Mucosa of rectum (tissue), 2 donors: ENCODE results near the gene CLEC4M.

Experiments
- H3K27ac ChIP-seq, 2 donors: one replicate each; pipeline ENCODE4 v1.7.0; 2013; ENCODE audit warnings: inconsistent platforms in 2 of 2, low read depth in 2 of 2, low read length in 2 of 2
- H3K27me3 ChIP-seq, 2 donors: one replicate each; pipeline ENCODE4 v1.7.0; 2013; ENCODE audit warnings: low read length in 2 of 2; ENCODE audit not compliant: control insufficient read depth in 2 of 2, insufficient read depth in 2 of 2
- H3K36me3 ChIP-seq, 2 donors: one replicate each; pipeline ENCODE4 v1.7.0; 2013; ENCODE audit warnings: low read length in 2 of 2; ENCODE audit not compliant: control insufficient read depth in 2 of 2, insufficient read depth in 2 of 2
- H3K4me1 ChIP-seq, 2 donors: one replicate each; pipeline ENCODE4 v1.7.0; 2013; ENCODE audit warnings: low read length in 2 of 2, mild to moderate bottlenecking in 1 of 2; ENCODE audit not compliant: control insufficient read depth in 2 of 2, insufficient read depth in 2 of 2
- H3K4me3 ChIP-seq, 2 donors: one replicate each; pipeline ENCODE4 v1.7.0; 2013; ENCODE audit warnings: low read length in 2 of 2
- H3K9ac ChIP-seq, 2 donors: one replicate each; pipeline ENCODE4 v1.7.0; 2013; ENCODE audit warnings: low read length in 2 of 2, low read depth in 1 of 2, mild to moderate bottlenecking in 1 of 2
- H3K9me3 ChIP-seq, 2 donors: one replicate each; pipeline ENCODE4 v1.7.0; 2013; ENCODE audit warnings: low read length in 2 of 2; ENCODE audit not compliant: control insufficient read depth in 2 of 2
- donor health status: healthy.
- donor health status: Normal muscosa, but diverticular disease.

The CLEC4M gene

DNA sequence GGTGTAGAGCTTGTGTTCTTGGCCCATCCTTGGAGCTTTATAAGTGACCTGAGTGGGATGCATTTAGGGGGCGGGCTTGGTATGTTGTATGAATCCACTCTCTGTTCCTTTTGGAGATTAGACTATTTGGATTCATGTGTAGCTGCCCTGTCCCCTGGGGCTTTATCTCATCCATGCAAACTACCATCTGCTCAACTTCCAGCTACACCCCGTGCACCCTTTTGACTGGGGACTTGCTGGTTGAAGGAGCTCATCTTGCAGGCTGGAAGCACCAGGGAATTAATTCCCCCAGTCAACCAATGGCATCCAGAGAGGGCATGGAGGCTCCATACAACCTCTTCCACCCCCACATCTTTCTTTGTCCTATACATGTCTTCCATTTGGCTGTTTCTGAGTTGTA lies 6.1 kb downstream of the CLEC4M start:
- Histone ChIP-seq H3K4me3 (no peak overlapping the region), H3K9ac (no peak overlapping the region), H3K4me1 (peaks cover 0 to 2% of the 10 kb centered on the region in 2 donors), H3K27ac (no peak overlapping the region), H3K27me3 (no peaks in the 10 kb centered on the region), H3K9me3 (no peaks in the 10 kb centered on the region), H3K36me3 (no peaks in the 10 kb centered on the region)

DNA sequence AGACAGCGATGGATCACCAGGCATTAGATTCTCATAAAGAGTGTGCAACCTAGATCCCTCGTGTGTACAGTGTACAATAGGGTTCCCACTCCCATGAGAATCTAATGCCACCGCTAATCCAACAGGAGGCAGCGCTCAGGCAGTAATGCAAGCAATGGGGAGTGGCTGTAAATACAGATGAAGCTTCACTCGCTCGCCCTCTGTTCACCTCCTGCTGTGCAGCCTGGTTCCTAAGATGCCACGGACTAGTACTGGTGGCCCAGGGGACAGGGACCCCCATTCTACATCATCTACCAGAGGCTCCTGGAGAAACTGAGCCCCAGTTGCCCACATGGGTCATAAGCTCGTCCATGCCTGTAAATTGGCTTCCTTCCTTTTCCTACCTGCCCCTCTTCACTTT lies 8.0 kb downstream of the CLEC4M start:
- no peak overlapping the region for H3K4me3 ChIP-seq
- H3K9ac ChIP-seq = no peak overlapping the region
- H3K9me3 ChIP-seq = no peaks in the 10 kb centered on the region
- no peaks in the 10 kb centered on the region for H3K27me3 ChIP-seq
- H3K4me1 ChIP-seq = peaks cover 0 to 2% of the 10 kb centered on the region in 2 donors
- H3K27ac ChIP-seq = no peak overlapping the region
- no peaks in the 10 kb centered on the region for H3K36me3 ChIP-seq

DNA sequence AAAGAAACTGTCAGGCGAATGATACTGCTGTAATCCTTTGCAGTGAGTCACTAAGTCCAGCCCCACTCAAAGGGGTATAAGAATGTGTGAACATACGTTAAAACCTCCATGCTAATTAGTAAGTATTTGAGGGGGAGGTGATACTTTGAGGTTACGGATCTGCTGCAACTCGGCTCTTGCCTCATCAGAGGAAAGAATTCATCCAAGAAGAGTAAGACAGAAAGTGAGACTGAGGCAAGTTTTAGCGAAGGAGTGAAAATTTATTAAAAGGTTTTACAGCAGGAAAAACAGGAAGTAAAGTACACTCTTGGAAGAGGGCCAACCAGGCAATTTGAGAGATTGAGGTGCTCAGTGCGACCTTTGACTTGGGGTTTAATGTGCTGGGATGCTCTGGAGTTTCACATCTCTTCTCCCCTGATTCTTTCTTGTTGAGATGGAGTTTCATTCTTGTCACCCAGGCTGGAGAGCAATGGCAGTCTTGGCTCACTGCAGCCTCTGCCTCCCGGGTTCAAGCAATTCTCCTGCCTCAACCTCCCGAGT lies 9.8 kb downstream of the CLEC4M start:
- H3K27ac ChIP-seq = no peak overlapping the region
- H3K36me3 ChIP-seq = no peaks in the 10 kb centered on the region
- no peak overlapping the region for H3K4me3 ChIP-seq
- no peaks in the 10 kb centered on the region for H3K27me3 ChIP-seq
- H3K9me3 ChIP-seq = no peaks in the 10 kb centered on the region
- H3K9ac ChIP-seq = peak overlapping the region in 1 of 2 donors; percentile 14
- peaks cover 0 to 2% of the 10 kb centered on the region in 2 donors for H3K4me1 ChIP-seq

DNA sequence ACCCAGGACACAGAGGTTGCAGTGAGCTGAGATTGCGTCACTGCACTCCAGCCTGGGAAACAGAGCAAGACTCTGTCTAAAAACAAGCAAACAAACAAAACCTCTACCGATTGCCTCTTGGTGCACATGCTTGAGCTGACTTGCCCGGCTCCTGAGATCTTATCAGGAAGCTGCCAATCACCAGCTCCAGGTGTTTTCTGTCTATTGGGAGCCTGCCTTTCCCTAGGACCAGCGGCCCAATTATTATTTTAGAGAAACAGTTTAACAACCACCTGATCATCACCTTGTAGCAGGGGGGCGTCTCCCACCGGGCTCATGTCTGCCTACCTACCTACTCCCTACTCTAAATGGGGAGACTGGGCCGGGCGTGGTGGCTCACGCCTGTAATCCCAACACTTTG lies 10.8 kb downstream of the CLEC4M start:
- Histone ChIP-seq H3K36me3 (no peaks in the 10 kb centered on the region), H3K27me3 (no peaks in the 10 kb centered on the region), H3K9me3 (no peaks in the 10 kb centered on the region), H3K4me1 (peaks cover 0 to 2% of the 10 kb centered on the region in 2 donors), H3K27ac (no peak overlapping the region), H3K9ac (no peak overlapping the region), H3K4me3 (no peak overlapping the region)

DNA sequence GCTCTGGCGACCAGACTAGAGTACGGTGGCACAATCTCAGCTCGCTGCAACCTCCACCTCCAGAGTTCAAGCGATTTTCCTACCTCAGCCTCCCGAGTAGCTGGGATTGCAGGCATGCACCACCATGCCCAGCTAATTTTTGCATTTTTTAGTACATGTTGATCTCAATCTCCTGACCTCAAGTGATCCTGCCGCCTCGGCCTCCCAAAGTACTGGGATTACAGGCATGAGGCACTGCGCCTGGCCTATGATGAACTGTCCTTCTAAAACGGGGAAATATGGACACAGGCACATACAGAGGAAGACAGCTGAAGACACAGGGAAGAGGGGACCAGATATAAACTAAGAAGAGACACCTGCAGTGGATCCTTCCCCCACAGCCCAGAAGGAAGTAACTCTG lies 12.7 kb downstream of the CLEC4M start:
- Histone ChIP-seq H3K27me3 (no peaks in the 10 kb centered on the region), H3K9ac (no peak overlapping the region), H3K4me3 (no peak overlapping the region), H3K4me1 (peaks cover 0 to 2% of the 10 kb centered on the region in 2 donors), H3K36me3 (no peaks in the 10 kb centered on the region), H3K9me3 (no peaks in the 10 kb centered on the region), H3K27ac (no peak overlapping the region)

DNA sequence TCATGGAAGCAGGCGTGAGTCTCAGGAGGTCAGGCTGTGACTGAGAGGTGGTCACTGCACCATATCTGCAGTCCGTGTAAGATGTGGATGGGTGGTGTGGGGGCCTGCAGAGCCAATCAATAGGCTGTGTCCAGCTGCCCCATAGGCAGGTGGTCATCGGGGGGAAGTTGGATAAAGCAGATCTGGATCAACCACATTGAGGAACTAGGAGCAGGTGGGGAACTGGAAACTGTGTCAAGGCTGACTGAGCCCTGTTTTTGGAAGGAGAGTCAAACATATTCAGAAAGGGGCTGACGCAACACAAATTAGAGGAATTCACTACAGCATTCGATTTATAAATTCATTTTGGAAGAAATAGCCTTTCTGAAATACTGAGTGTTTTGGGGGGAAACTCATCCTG lies 15.0 kb downstream of the CLEC4M start:
- no peak overlapping the region for H3K4me3 ChIP-seq
- peaks cover 4 to 9% of the 10 kb centered on the region in 2 donors for H3K27me3 ChIP-seq
- H3K27ac ChIP-seq = no peak overlapping the region

DNA sequence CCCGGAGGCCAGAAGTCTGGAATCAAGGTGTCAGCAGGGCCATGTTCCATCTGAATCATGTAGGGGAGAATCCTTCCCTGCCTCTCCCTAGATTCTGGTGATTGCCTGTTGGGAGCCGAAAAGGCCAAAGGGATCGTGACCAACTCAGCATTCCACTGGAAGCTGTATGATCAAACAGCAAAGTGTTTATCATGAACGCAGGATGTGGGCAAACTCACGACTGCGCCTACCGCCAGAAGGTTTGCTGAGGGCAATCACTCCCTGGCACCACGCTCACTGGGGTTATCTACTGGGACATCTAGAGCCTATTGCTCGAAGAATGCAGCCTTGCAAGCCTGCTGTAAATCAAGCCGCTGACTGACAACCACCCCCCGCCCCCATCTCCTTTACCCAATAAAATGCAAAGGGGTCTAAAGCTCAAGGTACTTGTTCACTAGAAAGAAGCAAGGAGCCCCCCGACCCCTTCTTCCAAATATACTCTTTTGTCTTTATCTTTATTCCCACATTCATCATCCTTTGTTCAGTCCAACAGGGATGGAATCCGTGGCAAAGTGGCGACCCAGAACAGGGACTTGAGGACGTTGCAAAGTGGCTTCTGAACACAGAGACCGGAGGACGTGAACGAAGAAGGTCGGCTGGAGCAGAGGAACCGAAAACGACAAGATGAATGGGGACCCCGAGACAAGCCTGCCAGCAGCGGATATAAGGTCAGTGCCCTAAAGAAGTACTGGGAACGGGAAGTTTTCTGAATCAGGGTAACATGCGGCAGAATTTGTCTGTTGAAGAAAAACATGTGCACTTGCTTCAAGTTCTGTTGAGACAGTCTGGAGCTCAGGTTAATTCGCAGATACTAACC lies 16.8 kb downstream of the CLEC4M start:
- H3K4me1 ChIP-seq = no peaks in the 10 kb centered on the region
- no peaks in the 10 kb centered on the region for H3K36me3 ChIP-seq
- no peaks in the 10 kb centered on the region for H3K9me3 ChIP-seq
- H3K9ac ChIP-seq = no peak overlapping the region
- H3K4me3 ChIP-seq = no peak overlapping the region
- no peak overlapping the region for H3K27ac ChIP-seq
- H3K27me3 ChIP-seq = peaks cover 7 to 13% of the 10 kb centered on the region in 2 donors

More for the DNA sequence above, 15.0 kb downstream of the CLEC4M start:
- H3K9ac ChIP-seq = no peak overlapping the region
- H3K9me3 ChIP-seq = no peaks in the 10 kb centered on the region
- no peaks in the 10 kb centered on the region for H3K4me1 ChIP-seq
- no peaks in the 10 kb centered on the region for H3K36me3 ChIP-seq

DNA sequence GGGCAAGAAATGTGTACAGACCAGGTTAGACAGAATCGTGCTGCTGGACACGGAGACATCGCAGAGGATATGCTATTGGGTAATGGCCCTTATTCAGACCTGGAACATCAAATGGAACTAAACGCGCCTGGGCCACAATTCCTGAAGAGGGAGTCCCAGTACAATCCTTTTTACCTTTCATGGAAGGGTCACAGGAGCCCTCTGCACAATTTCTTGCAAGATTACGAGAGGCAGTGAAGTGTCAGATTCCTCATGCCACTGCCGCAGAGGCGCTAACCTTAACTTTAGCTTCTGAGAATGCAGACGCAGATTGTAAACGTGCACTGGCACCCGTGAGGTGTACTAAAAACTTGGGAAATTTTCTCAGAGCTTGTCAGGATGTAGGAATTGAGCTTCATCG lies 18.1 kb downstream of the CLEC4M start:
- H3K4me3 ChIP-seq = no peak overlapping the region
- no peaks in the 10 kb centered on the region for H3K9me3 ChIP-seq
- peaks cover 7 to 13% of the 10 kb centered on the region in 2 donors for H3K27me3 ChIP-seq
- H3K27ac ChIP-seq = no peak overlapping the region
- no peaks in the 10 kb centered on the region for H3K36me3 ChIP-seq
- no peaks in the 10 kb centered on the region for H3K4me1 ChIP-seq
- no peak overlapping the region for H3K9ac ChIP-seq

DNA sequence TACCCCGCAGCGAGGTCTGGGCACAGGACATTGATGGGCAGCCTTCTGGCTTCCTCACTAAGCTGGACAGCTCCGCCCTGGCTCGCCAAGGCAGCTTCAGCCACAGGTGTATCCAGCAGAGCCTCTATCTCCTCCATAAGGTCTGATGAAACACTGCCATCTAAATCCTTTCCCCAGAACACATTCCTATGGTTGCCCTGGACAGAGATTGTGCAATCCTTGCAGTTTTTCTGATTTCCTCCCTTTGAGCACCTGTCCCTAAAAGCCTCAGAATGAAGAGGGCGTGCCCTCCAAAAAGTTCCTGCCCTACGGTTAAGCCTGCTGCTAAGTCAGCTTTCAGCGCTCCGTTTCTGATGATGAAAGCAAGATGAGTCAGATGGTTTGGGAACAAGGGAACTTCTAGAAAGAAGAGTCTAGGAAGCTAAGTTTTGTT lies 21.0 kb downstream of the CLEC4M start:
- Histone ChIP-seq H3K9ac (no peak overlapping the region), H3K9me3 (no peaks in the 10 kb centered on the region), H3K27ac (no peak overlapping the region), H3K4me1 (peaks cover 1 to 3% of the 10 kb centered on the region in 2 donors), H3K27me3 (peaks cover 17 to 24% of the 10 kb centered on the region in 2 donors), H3K36me3 (no peaks in the 10 kb centered on the region), H3K4me3 (no peak overlapping the region)

DNA sequence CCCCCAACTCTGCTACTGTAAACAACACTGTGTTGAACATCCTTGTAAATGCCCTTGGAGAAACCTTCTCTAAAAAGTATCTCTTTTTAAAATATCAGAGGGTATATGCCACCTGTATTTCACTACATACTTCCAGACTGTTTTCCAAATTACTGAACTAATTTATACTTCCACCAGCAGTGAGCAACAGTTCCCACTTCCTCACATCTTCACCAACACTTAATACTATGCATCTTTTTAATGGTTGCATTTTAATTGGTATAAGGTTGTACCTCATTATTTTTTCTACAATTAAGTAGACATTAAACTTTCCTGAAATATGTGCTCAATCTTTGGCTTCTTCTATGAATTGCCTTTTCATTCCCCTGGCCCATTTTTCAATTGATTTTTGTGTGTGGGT lies 21.8 kb downstream of the CLEC4M start:
- Histone ChIP-seq H3K9ac (no peak overlapping the region), H3K9me3 (no peaks in the 10 kb centered on the region), H3K4me3 (no peak overlapping the region), H3K36me3 (no peaks in the 10 kb centered on the region), H3K27me3 (peaks cover 19 to 27% of the 10 kb centered on the region in 2 donors), H3K27ac (no peak overlapping the region), H3K4me1 (peaks cover 3 to 6% of the 10 kb centered on the region in 2 donors)
